GM20000 (cell line): ENCODE results near the gene DVL1.

ENCODE experiments used
- DNase-seq: peaks from one replicate; pipeline ENCODE4 v3.0.0; 2012; ENCODE audit warnings: low spot score
- CTCF ChIP-seq: IDR thresholded peaks from 2 replicates; pipeline ENCODE4 v1.5.1; 2012; ENCODE audit warnings: mild to moderate bottlenecking, control low read depth; ENCODE audit errors: extremely low read depth, missing control alignments

The DVL1 gene

GRCh38 chr1:1353389-1354151 lies 4.4 kb upstream of the DVL1 start:
- DNase-seq: no peak

GRCh38 chr1:1352786-1353388 lies 3.7 kb upstream of the DVL1 start:
- no peak for TF ChIP-seq CTCF
- no peak for DNase-seq

More at GRCh38 chr1:1353389-1354151, 4.4 kb upstream of the DVL1 start:
- no peak for TF ChIP-seq CTCF

GRCh38 chr1:1351511-1352427 lies 2.6 kb upstream of the DVL1 start:
- no peak for DNase-seq
- no peak for TF ChIP-seq CTCF

- DNase-seq: no peak
- TF ChIP-seq CTCF: no peak
Measured at GRCh38 chr1:1348420-1349255, 580 bp downstream of the DVL1 start.

GRCh38 chr1:1347663-1348419 lies 1.4 kb downstream of the DVL1 start:
- no peak for DNase-seq
- TF ChIP-seq CTCF: no peak

GRCh38 chr1:1347026-1347595 lies 2.1 kb downstream of the DVL1 start:
- no peak for TF ChIP-seq CTCF
- no peak for DNase-seq
